ENCODE data around the gene PTGER1. TPM values are rescaled to one million over a fixed set of nuclear protein-coding genes. Genes with fewer than 3 reads are reported as not detected.

Gene PTGER1
- total RNA-seq, 1 experiment from 2014 or later: 2.2 TPM

GRCh38 chr19:14439014-14439413, 36.1 kb downstream of the PTGER1 start:
- no peaks in the 10 kb centered on the region for H3K27me3 ChIP-seq (ENCODE audit: control insufficient read depth, insufficient read depth, low read length)
- no peak for DNase-seq (ENCODE audit: low read depth, low spot score)
- POLR2A ChIA-PET: no interaction called here
- CTCF ChIA-PET: no interaction called here
- no peak for TF ChIP-seq TCF7L2 (IDR thresholded peaks at IDR 0.05; ENCODE audit: low read depth, low read length)
- no peak for TF ChIP-seq SIN3A (IDR thresholded peaks at IDR 0.05; ENCODE audit: borderline replicate concordance, insufficient read depth, low read depth, low read length)
- no peak for TF ChIP-seq POLR2AphosphoS5 (IDR thresholded peaks at IDR 0.05; ENCODE audit: low read depth, low read length)
- no peak for TF ChIP-seq CTCF (IDR thresholded peaks at IDR 0.05)
- no peak for TF ChIP-seq REST (IDR thresholded peaks at IDR 0.05; ENCODE audit: insufficient read depth in 1 of 2, low read depth in 2 of 2, low read length in 1 of 2)
- no peak for ATAC-seq
- H3K4me1 ChIP-seq (ENCODE audit: control insufficient read depth, insufficient read depth, low read length): peaks cover 8% of the 10 kb centered on the region
- no peaks in the 10 kb centered on the region for H3K9me3 ChIP-seq (ENCODE audit: control insufficient read depth, insufficient read depth, low read depth, low read length)
- BruUV-seq (replicated peaks): no TSS peak
- intact Hi-C loops (cut with micrococcal nuclease; ENCODE audit: unreplicated experiment): no loop called here
- no peaks in the 10 kb centered on the region for H3K36me3 ChIP-seq (ENCODE audit: control insufficient read depth, insufficient read depth, low read length)
- no peak overlapping the region for H3K27ac ChIP-seq (ENCODE audit: low read length)
- H3K4me3 ChIP-seq (ENCODE audit: low read depth in 2 of 2, low read length in 2 of 2): no peak overlapping the region
- in situ Hi-C loops (cut with HindIII; ENCODE audit: low pct_unique_long_range_greater_than_20kb, low sequenced_read_pairs): no loop called here

GRCh38 chr19:14437578-14438140, 37.5 kb downstream of the PTGER1 start:
- in situ Hi-C loops (cut with HindIII; ENCODE audit: low pct_unique_long_range_greater_than_20kb, low sequenced_read_pairs): no loop called here
- ChIA-PET POLR2A (no interaction called here), CTCF (interaction anchor here (0.7 kb wide), 1 partner anchor 859 kb away, joined by 6 read pairs; no protein-coding TSS in a partner anchor)
- peaks cover 8% of the 10 kb centered on the region for H3K4me1 ChIP-seq (ENCODE audit: control insufficient read depth, insufficient read depth, low read length)
- H3K36me3 ChIP-seq (ENCODE audit: control insufficient read depth, insufficient read depth, low read length): no peaks in the 10 kb centered on the region
- DNase-seq (ENCODE audit: low read depth, low spot score) (no peak), ATAC-seq (no peak)
- H3K27me3 ChIP-seq (ENCODE audit: control insufficient read depth, insufficient read depth, low read length): no peaks in the 10 kb centered on the region
- intact Hi-C loops (cut with micrococcal nuclease; ENCODE audit: unreplicated experiment): no loop called here
- H3K27ac ChIP-seq (ENCODE audit: low read length): no peak overlapping the region
- no peaks in the 10 kb centered on the region for H3K9me3 ChIP-seq (ENCODE audit: control insufficient read depth, insufficient read depth, low read depth, low read length)
- TF ChIP-seq CTCF (IDR thresholded peaks at IDR 0.05): no peak
- no peak for TF ChIP-seq REST (IDR thresholded peaks at IDR 0.05; ENCODE audit: insufficient read depth in 1 of 2, low read depth in 2 of 2, low read length in 1 of 2)
- TF ChIP-seq POLR2AphosphoS5 (IDR thresholded peaks at IDR 0.05; ENCODE audit: low read depth, low read length): no peak
- TF ChIP-seq SIN3A (IDR thresholded peaks at IDR 0.05; ENCODE audit: borderline replicate concordance, insufficient read depth, low read depth, low read length): no peak
- TF ChIP-seq TCF7L2 (IDR thresholded peaks at IDR 0.05; ENCODE audit: low read depth, low read length): no peak
- BruUV-seq (replicated peaks): no TSS peak
- H3K4me3 ChIP-seq (ENCODE audit: low read depth in 2 of 2, low read length in 2 of 2): no peak overlapping the region
